ENCODE measurements around the gene SLC25A13.
"Not testable (repeated sequence)": the region's sequence is repeated elsewhere in the genome, so short reads cannot be mapped to it uniquely, and the experiment has no call there.

The SLC25A13 gene, protein sequence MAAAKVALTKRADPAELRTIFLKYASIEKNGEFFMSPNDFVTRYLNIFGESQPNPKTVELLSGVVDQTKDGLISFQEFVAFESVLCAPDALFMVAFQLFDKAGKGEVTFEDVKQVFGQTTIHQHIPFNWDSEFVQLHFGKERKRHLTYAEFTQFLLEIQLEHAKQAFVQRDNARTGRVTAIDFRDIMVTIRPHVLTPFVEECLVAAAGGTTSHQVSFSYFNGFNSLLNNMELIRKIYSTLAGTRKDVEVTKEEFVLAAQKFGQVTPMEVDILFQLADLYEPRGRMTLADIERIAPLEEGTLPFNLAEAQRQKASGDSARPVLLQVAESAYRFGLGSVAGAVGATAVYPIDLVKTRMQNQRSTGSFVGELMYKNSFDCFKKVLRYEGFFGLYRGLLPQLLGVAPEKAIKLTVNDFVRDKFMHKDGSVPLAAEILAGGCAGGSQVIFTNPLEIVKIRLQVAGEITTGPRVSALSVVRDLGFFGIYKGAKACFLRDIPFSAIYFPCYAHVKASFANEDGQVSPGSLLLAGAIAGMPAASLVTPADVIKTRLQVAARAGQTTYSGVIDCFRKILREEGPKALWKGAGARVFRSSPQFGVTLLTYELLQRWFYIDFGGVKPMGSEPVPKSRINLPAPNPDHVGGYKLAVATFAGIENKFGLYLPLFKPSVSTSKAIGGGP

DNA sequence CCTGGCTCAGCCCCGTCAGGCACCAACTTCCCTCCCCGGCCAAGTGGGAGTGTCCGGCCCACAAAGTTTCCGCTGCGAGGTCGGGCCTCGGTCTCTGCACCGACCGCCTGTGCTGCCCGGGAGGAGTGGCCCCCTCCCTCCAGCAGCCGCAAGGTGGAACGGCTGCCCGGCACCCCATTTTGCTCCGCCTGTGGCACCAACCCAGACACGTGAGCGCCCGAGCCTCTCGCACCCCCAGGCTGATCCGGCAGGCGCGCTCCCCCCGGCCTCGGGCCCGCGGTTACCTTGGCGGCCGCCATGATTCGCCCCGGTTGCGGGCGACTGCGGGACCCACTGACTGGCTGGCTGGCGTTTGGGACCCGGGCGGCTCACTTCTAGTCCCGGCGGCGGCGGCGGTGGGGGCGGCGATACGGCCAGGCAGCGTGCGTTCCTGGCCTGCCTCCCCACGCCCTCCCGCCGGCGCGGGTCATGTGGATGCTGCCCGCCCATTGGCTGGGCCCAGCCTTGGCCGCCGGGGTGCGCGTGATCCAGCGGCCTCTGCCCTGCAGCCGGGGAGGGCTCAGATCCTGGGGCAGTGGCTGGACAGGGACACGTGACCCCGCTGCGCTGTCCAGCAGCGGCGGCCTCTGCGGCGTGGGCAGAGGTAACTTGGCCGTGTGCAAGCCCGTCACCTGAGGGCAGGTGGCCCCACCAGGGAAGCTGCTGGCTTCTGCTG, at the start of gene SLC25A13:
TSS of gene SLC25A13 (minus strand) at position 441 of the 715 bp plus-strand sequence. CDS start at position 299, 142 bp downstream.
- DNase-seq (ENCODE audit: low spot score): peak; percentile 45

DNA sequence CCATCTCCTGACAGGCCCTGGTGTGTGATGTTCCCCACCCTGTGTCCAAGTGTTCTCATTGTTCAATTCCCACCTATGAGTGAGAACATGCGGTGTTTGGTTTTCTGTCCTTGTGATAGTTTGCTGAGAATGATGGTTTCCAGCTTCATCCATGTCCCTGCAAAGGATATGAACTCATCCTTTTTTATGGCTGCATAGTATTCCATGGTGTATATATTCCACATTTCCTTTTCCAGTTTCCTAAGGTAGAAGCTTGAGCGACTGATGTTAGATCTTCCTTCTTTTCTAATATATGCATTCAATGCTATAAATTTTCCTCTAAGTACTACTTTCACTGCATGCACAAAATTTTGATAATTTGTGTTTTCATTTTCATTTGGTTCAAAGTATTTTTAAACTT, 44.0 kb upstream of the SLC25A13 start:
- DNase-seq (ENCODE audit: low spot score): not testable (repeated sequence)

DNA sequence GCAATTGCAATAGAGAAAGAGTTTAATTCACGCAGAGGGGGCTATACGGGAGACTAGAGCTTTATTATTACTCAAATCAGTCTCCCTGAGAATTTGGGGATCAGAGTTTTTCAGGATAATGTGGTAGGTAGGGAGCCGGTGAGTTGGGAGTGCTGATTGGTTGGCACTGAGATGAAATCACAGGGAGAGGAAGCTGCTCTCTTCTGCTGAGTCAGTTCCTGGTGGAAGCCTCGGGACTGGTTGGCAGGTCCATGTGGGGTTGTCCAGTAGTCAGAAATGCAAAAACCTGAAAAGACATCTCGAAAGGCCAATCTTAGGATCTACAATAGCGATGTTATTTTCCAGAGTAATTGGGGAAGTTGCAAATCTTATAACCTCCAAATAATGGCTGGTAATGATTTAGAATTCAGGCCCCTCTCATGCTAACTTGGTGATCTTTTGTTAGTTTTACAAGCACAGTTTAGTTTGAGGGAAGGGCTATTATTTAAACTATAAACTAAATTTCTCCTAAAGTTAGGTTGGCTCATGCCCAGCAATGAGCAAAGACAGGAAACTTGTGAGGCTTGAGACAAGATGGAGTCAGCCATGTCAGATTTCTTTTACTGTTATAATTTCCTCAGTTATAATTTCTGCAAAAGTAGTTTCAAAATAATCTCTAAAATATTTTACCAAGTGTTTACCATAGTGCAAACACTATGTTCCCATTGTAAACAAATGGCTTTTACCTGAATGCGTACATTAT, 39.4 kb upstream of the SLC25A13 start:
- no peak for DNase-seq (ENCODE audit: low spot score)

DNA sequence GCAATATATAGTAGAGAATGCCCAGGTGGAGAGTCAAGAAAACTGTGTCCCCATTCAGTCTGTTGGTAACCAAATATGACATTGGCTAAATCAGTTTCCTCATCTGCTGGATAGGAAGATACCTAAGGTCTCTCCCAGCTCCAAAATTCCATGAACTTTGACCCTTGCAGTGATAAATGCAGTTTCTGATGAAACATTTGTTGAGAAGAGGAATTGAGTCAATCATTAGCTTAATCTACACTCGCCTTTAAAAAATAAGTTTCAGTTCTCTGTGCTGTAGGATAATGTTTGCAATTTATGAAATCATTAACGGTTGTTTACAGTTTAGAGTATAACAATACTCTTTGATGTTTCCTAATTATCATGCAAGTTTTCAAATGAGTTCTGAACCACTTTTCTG, 38.0 kb upstream of the SLC25A13 start:
- DNase-seq (ENCODE audit: low spot score): no peak

DNA sequence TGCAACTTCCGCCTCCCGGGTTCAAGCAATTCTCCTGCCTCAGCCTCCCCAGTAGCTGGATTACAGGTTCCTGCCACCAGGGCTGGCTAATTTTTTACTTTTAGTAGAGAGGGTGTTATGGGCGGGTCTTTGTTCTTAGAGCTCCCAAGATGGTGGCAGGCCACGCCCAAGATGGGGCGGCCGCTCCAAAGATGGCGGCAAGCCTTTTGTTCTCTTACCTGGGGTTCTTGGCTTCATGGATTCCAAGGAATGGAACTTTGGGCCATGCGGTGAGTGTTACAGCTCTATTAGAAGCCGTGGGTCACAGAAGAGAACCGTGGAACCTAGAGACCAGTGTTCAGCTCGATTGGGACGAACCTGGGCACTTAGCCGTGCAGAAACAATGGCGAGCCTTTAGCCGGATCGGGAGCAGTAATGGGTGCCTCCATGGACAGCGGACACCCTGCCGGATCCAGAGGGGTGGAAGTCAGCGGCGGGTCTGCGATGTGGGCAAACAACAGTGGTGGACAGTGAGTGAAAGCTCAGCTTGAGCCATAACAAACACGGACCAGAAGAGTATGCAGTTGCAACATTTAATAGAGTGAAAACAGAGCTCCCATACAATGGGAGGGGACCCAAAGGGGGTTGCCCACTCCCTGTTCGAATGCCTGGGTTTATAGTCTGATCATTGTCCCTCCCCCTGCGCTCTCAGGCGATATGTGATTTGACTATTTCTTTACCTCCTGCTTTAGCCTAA, 36.5 kb upstream of the SLC25A13 start:
- not testable (repeated sequence) for DNase-seq (ENCODE audit: low spot score)

DNA sequence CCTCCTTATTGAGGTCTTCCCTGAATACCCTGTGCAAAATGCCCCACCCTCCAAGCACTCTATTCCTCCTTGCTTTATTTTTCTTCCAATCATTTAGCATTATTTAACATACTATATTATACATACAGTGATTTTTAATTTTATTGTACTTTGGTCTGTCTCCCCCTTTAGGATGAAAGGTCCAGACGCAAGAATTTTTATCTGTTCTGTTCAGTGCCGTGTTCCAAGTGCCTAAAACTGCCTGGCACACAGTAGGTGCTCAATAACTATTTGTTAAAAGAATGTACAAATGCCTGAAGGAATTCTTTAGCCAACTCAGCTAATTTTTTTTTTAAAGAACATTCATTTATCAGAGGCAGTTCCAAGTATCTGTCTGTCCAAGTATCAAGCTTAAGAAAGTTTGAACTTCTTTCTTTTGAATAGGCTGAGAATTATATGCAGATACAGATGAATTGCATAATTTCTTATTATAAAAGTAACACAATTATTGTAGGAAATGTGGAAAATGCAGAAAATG, 34.1 kb upstream of the SLC25A13 start:
- DNase-seq (ENCODE audit: low spot score): no peak

DNA sequence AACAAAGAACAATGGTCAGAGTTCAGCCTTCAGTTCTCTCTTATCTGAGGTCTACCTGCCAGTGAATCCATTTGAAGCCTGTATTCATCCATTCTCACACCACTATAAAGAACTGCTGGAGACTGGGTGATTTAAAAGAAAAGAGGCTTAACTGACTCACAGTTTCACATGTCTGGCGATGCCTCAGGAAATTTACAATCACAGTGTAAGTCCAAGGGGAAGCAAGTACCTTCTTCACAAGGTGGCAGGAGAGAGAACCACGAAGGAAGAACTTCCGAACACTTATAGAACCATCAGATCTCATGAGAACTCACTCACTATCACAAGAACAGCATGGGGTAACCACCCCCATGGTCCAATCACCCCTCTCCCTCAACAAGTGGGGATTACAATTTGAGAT, 33.0 kb upstream of the SLC25A13 start:
- DNase-seq (ENCODE audit: low spot score): no peak

DNA sequence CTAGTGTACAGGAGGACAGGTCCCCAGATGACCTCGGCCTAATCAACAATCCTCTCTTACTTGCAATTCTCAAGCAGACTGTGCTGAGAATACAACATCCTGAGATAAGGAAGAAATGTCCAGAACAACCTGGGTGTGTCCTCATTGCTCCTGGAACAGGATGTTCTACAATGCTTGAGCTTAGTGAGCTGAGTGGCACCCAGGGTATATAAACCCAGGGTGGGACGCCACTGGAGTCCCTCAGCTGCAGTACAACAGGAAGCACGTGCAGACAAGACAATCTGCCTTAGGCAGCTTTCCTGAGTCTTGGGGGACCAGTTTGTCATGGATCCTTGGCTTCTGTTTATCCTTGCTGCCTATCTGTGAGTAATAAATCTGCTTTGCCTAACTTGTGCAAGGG, 27.7 kb upstream of the SLC25A13 start:
- DNase-seq (ENCODE audit: low spot score): no peak

DNA sequence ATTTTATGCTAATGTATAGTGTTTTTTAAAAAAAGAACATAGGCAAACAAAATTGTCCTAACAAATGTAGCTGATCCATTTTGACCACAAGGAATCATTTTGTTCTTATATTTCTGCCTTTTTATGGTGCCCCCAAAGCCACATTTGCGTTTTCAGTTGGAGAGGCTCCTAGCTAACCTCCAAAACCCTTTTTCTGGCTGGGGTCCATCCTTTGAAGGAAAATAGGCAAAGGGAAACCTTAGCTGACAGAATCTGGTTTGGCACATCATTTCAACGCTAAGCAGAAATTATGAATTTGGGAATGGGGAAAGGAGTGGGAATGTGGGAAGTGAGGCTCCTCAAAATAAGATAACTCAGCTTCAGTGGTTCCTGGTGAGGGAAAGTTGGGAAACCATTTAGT, 25.6 kb upstream of the SLC25A13 start:
- DNase-seq (ENCODE audit: low spot score): no peak

DNA sequence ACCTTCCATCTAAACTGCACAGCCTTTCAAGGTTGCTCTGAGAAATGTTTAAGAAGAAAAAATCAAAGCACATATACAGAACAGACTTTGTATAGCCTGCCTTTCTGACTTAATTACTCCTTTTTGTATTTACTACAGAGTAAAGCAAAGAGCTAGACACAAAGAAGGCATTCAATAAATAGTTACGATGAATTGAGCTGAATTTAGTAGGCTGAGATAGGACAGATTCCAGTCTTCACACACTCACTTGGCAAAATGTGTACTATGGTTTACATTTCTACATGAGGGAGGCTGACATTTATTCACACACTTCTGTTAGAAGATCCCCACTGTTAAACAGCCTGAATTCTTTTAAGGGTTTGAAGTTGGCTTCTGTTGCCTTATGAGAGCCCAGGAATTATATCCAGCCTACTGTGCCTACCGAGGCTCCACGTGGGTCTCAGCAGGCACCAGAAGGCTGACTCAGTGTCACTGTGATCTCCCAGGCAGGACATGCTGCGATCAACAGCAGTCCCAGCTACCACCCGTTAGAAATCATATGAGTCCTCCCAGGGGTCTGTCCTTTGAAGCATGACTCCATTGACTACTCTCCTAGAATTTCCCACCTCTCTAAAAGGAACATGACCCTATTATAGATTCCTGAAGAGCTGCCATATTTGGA, 24.5 kb upstream of the SLC25A13 start:
- DNase-seq (ENCODE audit: low spot score): no peak

DNA sequence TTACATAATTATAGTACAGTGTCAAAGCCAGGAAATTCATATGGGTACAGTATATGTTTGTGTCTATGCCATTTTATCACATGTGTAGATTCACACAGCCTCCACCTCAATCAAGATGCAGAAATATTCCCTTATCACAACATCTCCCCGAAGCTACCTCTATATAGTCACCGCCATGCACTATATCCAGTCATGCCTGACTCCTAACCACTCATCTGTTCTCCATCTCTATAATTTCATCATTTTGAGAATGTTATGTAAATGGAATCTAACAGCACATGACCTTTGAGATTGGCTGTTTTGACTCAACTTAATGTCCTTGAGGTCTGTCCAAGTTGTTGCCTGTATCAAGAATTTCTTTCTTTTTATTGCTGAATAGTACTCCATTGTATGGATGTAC, 22.3 kb upstream of the SLC25A13 start:
- no peak for DNase-seq (ENCODE audit: low spot score)

DNA sequence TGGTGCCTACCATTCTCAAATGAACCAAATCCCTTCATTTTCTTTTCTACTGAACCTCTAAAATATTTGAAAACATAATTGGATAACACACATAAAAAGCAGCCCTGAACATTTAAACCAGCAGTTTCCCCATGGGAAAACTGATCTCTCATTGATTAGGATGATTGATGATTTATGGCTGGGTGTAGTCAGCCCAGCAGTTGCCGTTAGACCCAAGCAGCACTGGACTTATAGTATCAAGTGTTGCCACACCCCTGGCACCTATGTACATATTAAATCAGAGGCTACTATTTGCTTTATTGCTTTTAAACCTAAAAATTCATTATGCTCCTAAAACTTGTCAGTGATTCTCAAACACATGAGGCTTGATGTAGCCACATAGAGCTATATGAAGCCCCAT, 20.2 kb upstream of the SLC25A13 start:
- DNase-seq (ENCODE audit: low spot score): no peak

DNA sequence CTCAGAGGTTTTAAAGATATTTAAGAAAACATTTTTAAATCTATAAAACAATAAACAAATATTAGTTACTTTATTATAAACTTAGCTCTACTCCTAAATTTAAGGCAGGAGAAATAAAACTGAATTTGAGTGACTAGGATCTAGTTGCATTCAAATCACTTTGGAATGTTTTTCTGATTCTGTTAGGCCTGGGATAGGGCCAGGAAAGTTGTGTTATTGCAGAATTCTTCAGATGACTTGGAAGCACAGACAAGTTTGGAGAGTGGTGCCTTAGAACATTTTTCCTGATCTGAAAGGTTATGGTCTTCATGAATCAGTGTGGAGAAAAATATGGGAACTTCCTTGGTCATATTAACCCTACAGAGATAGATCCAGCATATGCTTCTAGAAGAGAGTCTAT, 15.6 kb upstream of the SLC25A13 start:
- DNase-seq (ENCODE audit: low spot score): no peak

DNA sequence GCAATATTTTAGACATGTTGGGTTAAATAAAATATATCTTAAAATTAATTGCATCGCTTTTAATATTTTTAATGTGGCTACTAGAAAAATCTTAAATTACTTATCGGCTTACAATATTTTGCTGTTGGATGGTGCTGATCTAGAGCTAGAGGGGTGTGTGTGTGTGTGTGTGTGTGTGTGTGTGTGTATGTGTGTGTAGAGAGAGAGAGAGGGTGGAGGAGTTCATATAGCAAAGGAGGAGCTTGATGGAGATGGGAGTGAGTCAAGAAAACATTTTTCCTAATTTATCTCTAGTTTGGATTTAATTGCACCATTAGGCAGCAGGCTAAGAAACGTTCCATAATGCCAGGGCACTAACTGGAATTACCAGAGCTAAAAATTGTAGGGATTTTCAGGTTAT, 10.4 kb upstream of the SLC25A13 start:
- DNase-seq (ENCODE audit: low spot score): no peak

DNA sequence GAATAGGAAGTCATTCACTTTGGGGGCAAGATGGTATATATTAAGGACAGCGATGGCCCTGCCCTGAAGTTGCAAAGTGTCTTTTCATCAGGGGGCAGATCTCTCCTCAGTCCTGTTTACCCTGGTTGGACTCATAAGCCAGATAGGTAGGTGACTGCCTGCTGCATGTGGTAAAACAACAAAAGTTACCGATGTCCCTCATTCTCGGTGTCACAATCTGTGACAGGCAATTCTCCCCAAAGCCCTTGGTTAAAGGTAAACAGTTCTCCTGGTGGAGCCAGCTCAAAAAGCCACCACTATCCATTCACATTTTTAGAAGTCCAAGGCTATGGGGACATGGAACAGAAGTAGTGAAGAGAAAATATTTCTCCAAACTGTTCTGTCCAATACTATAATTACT, 9.9 kb upstream of the SLC25A13 start:
- no peak for DNase-seq (ENCODE audit: low spot score)

DNA sequence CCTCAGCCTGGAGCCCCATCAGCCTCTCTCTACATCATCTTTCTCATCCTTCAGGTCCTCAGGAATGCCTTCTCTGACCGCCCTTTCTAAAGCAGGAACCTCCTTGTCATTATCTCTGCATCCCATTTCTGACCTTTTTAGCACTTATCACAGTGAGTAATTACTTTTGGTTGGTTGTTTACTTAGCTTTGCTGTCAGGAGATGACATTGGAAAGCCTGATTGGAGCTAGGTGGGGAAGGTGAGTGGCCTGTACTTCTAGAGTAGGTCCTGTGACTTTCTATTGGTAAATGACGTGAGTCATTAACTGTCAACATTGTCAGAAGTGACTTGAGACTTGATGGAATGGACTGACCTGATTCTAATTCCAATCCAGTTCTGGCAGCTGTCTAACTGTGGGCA, 9.3 kb upstream of the SLC25A13 start:
- DNase-seq (ENCODE audit: low spot score): no peak

DNA sequence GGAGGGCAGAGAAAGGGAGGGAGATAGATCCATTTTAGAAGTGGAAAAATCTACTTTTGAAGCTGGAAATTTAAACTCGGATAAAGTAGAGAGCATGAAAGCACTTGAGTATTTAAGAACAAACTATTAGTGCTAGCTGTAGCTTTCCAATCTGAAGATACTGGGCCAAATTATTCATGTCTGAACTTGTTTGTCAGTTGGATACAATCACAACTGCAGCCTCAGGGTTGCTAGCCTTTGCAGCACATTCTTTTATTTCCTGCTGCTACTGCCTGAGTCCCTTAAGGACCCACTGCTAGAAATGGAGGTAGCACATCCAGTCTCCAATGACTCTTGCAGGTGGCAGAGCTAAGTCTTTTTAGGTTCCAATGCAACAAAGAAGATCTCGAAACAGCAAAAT, 8.3 kb upstream of the SLC25A13 start:
- no peak for DNase-seq (ENCODE audit: low spot score)

DNA sequence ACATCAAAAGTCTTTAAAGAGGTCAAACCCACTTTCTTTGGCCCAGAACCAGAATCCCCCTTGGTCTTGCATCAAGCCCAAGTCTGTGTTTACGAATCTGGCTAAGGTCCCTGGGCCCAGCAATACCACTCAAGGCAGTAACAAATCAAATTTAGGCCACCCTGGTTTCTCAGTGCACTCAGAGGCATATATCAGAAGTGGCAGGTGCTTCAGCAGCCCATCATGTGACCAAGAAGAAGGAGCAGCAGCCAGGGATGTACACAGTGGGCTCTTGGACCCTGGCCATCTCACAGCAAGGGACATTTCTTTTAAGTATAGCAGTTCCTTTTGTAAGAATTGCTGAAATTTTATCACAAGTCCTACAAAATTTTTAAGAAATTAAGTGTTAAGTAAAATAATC, 7.3 kb upstream of the SLC25A13 start:
- DNase-seq (ENCODE audit: low spot score): no peak

DNA sequence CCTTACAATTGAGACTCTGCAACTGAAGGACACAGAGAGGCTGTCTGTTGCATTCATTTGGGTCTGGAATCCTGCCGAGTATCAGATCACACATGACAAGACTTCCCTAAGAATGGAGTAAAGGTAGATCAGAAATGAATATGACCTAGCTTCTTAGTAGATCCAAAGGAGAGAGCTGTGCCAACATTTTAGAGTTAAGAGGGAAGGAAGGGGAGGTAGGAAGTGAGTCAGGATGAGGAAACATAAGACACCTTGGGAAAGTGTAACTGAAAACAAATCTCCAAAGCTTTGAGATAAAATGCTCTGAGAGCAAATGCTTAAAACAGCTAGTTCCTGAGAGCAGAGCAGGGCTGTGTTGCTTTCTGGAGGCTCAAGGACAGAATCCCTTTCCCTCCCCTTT, 6.1 kb upstream of the SLC25A13 start:
- no peak for DNase-seq (ENCODE audit: low spot score)

DNA sequence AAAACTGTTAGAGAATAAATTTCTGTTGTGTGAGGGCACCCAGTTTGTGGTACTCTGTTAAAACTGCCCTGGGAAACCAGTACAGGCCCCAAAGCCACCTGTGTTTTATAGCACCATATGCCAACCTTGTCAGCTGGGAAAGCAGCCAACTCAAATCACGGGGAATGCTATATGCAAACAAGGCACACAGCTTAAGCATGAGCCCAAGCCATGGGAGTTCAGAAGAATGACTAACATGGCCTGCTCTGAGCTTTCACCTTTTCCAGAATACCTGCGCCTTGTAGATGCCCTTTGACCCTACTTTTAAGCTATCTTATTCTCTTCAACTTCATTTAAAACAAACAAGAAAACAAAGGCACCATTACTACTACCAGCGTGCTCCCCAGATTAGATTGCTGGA, 5.5 kb upstream of the SLC25A13 start:
- DNase-seq (ENCODE audit: low spot score): no peak

DNA sequence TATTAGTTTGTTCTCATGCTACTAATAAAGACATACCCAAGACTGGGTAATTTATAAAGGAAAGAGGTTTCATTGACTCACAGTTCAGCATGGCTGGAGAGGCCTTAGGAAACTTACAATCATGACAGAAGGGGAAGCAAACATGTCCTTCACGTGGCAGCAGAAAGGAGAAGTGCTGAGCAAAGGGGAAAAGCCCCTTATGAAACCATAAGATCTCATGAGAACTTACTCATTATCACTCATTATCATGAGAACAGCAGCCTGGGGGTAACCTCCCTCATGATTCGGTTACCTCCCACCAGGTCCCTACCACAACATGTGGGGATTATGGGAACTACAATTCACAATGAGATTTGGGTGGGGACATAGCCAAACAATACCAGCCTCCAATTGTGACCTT, 4.9 kb upstream of the SLC25A13 start:
- DNase-seq (ENCODE audit: low spot score): not testable (repeated sequence)
